ENCODE results near the gene CSGALNACT2. TPM values are rescaled to one million over a fixed set of nuclear protein-coding genes. Genes with fewer than 3 reads are reported as not detected.

Gene CSGALNACT2
- total RNA-seq, 1 experiment from 2014 or later = 8.9 TPM

- H3K9ac ChIP-seq (ENCODE audit: extremely low read depth, insufficient read length, low read length) = no peak overlapping the region
Measured at GRCh38 chr10:43225004-43225786, 87.0 kb downstream of the CSGALNACT2 start.

More at GRCh38 chr10:43225004-43225786, 87.0 kb downstream of the CSGALNACT2 start:
- Mint-ChIP-seq H3K4me3 (no peak overlapping the region; a peak in 1 of 5 replicates), H3K36me3 (ENCODE audit: insufficient read depth in 1 of 3, low read depth in 3 of 3) (no peaks in the 10 kb centered on the region), H3K27me3 (ENCODE audit: low read depth) (peaks cover 44% of the 10 kb centered on the region), H3K4me1 (peaks cover 14 to 17% of the 10 kb centered on the region in 2 experiments), H3K27ac (no peak overlapping the region), H3K9me3 (no peaks in the 10 kb centered on the region; a peak in 1 of 5 replicates)
- Histone ChIP-seq H3K14ac (ENCODE audit: insufficient read depth, low read length) (no peak overlapping the region), H3K56ac (ENCODE audit: insufficient read length, low read depth, low read length) (no peak overlapping the region), H2BK20ac (ENCODE audit: low read depth, low read length, poor library complexity, severe bottlenecking) (no peak overlapping the region), H4K8ac (replicated peaks; ENCODE audit: insufficient read length, low read depth, low read length) (no peak overlapping the region), H3K4me1 (ENCODE audit: insufficient read depth, low read length) (no peaks in the 10 kb centered on the region; the same call in 1 of the 2 replicates), H2BK5ac (ENCODE audit: insufficient read length, low read length) (no peak overlapping the region), H3K18ac (ENCODE audit: insufficient read length, low read depth, low read length) (no peak overlapping the region), H3K79me2 (ENCODE audit: insufficient read depth, low read length) (no peaks in the 10 kb centered on the region), H3K23me2 (ENCODE audit: insufficient read length, low read depth, low read length, poor library complexity, severe bottlenecking) (peaks cover 8% of the 10 kb centered on the region), H2AK5ac (ENCODE audit: insufficient read length, low read length) (no peak overlapping the region), H3K23ac (ENCODE audit: insufficient read length, low read depth, low read length) (no peak overlapping the region), H2BK15ac (ENCODE audit: low read depth, low read length) (no peak overlapping the region), H2BK12ac (ENCODE audit: insufficient read length, low read depth, low read length) (no peak overlapping the region), H4K91ac (ENCODE audit: insufficient read length, low read depth, low read length) (no peak overlapping the region), H3K27me3 (ENCODE audit: insufficient read depth, low read length) (peaks cover 14% of the 10 kb centered on the region; the same call in 1 of the 2 replicates), H3K4me2 (ENCODE audit: insufficient read depth, insufficient read length, low read length) (no peak overlapping the region), H2AFZ (ENCODE audit: low read length) (no peak overlapping the region), H3K9me3 (ENCODE audit: control insufficient read depth, low read depth, low read length) (no peaks in the 10 kb centered on the region), H3K79me1 (ENCODE audit: insufficient read depth, low read depth, low read length, poor library complexity, severe bottlenecking) (no peaks in the 10 kb centered on the region), H2BK120ac (ENCODE audit: low read depth, low read length, poor library complexity, severe bottlenecking) (no peak overlapping the region), H3K27ac (ENCODE audit: insufficient read length, low read depth, low read length) (no peak overlapping the region), H3K4ac (ENCODE audit: low read depth, low read length) (no peak overlapping the region), H4K5ac (ENCODE audit: insufficient read length, low read depth, low read length) (no peak overlapping the region), H4K20me1 (ENCODE audit: control insufficient read depth, insufficient read depth, insufficient read length) (no peaks in the 10 kb centered on the region), H3T11ph (ENCODE audit: low read length) (no peak overlapping the region)
- DNase-seq = peak; percentile 18
- TF ChIP-seq, protein P1, sequence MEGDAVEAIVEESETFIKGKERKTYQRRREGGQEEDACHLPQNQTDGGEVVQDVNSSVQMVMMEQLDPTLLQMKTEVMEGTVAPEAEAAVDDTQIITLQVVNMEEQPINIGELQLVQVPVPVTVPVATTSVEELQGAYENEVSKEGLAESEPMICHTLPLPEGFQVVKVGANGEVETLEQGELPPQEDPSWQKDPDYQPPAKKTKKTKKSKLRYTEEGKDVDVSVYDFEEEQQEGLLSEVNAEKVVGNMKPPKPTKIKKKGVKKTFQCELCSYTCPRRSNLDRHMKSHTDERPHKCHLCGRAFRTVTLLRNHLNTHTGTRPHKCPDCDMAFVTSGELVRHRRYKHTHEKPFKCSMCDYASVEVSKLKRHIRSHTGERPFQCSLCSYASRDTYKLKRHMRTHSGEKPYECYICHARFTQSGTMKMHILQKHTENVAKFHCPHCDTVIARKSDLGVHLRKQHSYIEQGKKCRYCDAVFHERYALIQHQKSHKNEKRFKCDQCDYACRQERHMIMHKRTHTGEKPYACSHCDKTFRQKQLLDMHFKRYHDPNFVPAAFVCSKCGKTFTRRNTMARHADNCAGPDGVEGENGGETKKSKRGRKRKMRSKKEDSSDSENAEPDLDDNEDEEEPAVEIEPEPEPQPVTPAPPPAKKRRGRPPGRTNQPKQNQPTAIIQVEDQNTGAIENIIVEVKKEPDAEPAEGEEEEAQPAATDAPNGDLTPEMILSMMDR (conservative IDR thresholded peaks at IDR 0.05) = no peak
- WGBS (ENCODE audit: extremely low coverage, insufficient read length, low lambda C conversion rate) = no CpG with 5 or more reads among the region's 5 CpGs
